Neural crest cell (in vitro differentiated cells): ENCODE results near the gene TOM1L2. TPM values are rescaled to one million over a fixed set of nuclear protein-coding genes. Genes with fewer than 3 reads are reported as not detected.

ENCODE experiments used
- DNase-seq: peaks from one replicate; pipeline ENCODE4 v3.0.0; 2021; ENCODE audit warnings: low read depth, mixed read lengths, low spot score
- H3K27ac Mint-ChIP-seq: one replicate; pipeline ENCODE4 v1.8.0; 2021; ENCODE audit warnings: mild to moderate bottlenecking, mixed read lengths; ENCODE audit not compliant: unreplicated experiment
- H3K27me3 Mint-ChIP-seq: 2 replicates; pipeline ENCODE4 v1.8.0; 2021; ENCODE audit warnings: low read depth, mild to moderate bottlenecking, mixed read lengths
- H3K36me3 Mint-ChIP-seq: 2 replicates; pipeline ENCODE4 v1.8.0; 2021; ENCODE audit warnings: low read depth, mild to moderate bottlenecking, mixed read lengths
- H3K4me1 Mint-ChIP-seq: 2 replicates; pipeline ENCODE4 v1.8.0; 2021; ENCODE audit warnings: mixed read lengths
- H3K4me3 Mint-ChIP-seq: one replicate; pipeline ENCODE4 v1.8.0; 2021; ENCODE audit warnings: mild to moderate bottlenecking, mixed read lengths
- H3K9me3 Mint-ChIP-seq: 2 replicates; pipeline ENCODE4 v1.8.0; 2021; ENCODE audit warnings: mixed read lengths
- CTCF ChIP-seq: fragments of 200-600 bp; sonication (generic); conservative IDR thresholded peaks from 2 replicates; pipeline ENCODE4 v1.5.0; 2021; ENCODE audit warnings: antibody characterized with exemption, mild to moderate bottlenecking
- total RNA-seq: library from RNA; stranded (reverse); gene quantifications from 2 replicates; pipeline ENCODE4 v1.2.1, GENCODE V29; 2021

The TOM1L2 gene
- total RNA-seq, 1 donor from 2014 or later = 15.9 TPM

DNA sequence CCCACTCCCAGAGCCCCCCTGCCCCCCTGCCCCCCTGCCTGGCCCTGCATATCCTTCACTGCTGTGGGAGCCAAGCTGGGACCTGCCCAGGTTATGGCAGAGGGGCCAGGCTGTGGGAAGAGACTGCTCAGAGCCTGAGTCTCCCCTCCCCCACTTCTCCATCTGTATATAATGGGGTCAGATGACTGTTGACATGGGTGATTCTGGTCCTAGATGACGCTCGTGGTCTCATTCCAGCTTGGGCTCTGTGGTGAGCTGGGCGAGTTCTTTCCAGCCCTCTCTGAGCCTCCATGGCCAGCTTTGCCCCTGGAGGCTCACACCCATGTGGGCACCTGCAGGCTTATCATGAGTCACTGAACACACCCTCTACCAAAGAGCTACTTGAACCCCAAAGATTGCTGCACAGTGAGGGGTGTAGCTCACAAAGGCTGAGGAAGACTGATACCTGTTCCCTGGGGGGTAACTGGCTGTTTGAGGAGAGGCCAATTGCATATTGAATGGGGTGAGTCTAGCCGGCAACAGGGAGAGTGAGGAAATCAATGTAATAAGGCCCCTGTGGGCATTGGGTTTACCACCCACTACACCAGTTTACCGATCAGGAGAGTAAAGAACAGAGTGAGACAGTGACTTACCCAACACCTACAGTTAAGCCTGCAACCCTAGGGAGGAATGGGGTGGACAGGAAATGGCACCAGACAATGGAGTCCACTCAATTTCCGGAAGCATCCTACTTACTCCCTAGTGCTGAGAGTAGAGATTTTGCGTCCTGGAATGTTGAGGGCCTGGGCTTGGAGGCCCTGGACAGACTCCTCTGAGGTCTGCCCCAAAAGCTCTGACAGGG is 131.2 kb downstream of the TOM1L2 start:
- no peaks in the 10 kb centered on the region for H3K36me3 Mint-ChIP-seq
- TF ChIP-seq CTCF = no peak
- peak overlapping the region; percentile 93 for H3K27ac Mint-ChIP-seq
- peaks cover 42% of the 10 kb centered on the region for H3K4me1 Mint-ChIP-seq
- DNase-seq = no peak
- H3K4me3 Mint-ChIP-seq = peak overlapping the region; percentile 80
- H3K9me3 Mint-ChIP-seq = no peaks in the 10 kb centered on the region
- H3K27me3 Mint-ChIP-seq = peaks cover 4% of the 10 kb centered on the region

GRCh38 chr17:17839791-17840707 is 132.2 kb downstream of the TOM1L2 start:
- Mint-ChIP-seq H3K27ac (peak overlapping the region; percentile 81), H3K4me3 (peak overlapping the region; percentile 97), H3K36me3 (no peaks in the 10 kb centered on the region), H3K4me1 (peaks cover 50% of the 10 kb centered on the region), H3K9me3 (no peaks in the 10 kb centered on the region), H3K27me3 (peaks cover 4% of the 10 kb centered on the region)
- no peak for TF ChIP-seq CTCF
- DNase-seq = peak; percentile 69

- peaks cover 4% of the 10 kb centered on the region for H3K27me3 Mint-ChIP-seq
- H3K36me3 Mint-ChIP-seq = no peaks in the 10 kb centered on the region
- peak overlapping the region; percentile 99 for H3K27ac Mint-ChIP-seq
- no peak for DNase-seq
- peak overlapping the region; percentile 97 for H3K4me3 Mint-ChIP-seq
- no peaks in the 10 kb centered on the region for H3K9me3 Mint-ChIP-seq
- peaks cover 62% of the 10 kb centered on the region for H3K4me1 Mint-ChIP-seq
- TF ChIP-seq CTCF = no peak
These were observed 133.9 kb downstream of the TOM1L2 start for GRCh38 chr17:17837966-17838962.

DNA sequence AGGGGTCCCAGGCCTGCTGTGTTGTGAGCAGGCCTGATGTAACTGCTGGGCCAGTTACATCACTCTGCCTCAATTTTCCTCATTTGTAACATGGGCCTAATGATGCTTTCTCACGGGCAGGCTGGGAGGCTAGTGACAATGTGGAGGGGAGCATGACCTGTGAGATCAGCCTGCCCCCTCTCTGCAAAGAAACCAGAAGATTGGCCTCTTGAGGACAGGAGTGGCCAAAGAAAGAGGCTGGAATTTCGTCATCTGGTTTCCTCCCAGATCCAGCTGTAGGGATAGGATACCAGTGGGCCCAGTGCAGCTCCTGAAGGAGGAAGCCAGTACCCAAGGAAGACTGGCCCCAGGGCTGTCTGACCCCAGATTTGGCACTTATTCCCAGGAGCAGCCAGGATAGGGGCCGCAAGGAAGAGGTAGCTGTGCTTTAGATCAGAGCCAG is 134.8 kb downstream of the TOM1L2 start:
- Mint-ChIP-seq H3K27me3 (peaks cover 4% of the 10 kb centered on the region), H3K27ac (peak overlapping the region; percentile 99), H3K36me3 (no peaks in the 10 kb centered on the region), H3K9me3 (no peaks in the 10 kb centered on the region), H3K4me1 (peaks cover 64% of the 10 kb centered on the region), H3K4me3 (peak overlapping the region; percentile 97)
- no peak for TF ChIP-seq CTCF
- no peak for DNase-seq
